Activated gamma-delta T cell treated with Interleukin-2 at 50 U/mL for 16 hours (primary cell): Measurements from ENCODE around the gene CHCHD1.
"Not testable (repeated sequence)": the region's sequence is repeated elsewhere in the genome, so short reads cannot be mapped to it uniquely, and the experiment has no call there.

Experiments used
- DNase-seq: peaks from one replicate; pipeline ENCODE4 v3.0.0-alpha.2; 2020

CHCHD1 gene

GRCh38 chr10:73771722-73772280 lies 10.0 kb upstream of the CHCHD1 start:
- DNase-seq, result peak; percentile 81

GRCh38 chr10:73772281-73773151 lies 9.3 kb upstream of the CHCHD1 start:
- peak; percentile 74 for DNase-seq

DNA sequence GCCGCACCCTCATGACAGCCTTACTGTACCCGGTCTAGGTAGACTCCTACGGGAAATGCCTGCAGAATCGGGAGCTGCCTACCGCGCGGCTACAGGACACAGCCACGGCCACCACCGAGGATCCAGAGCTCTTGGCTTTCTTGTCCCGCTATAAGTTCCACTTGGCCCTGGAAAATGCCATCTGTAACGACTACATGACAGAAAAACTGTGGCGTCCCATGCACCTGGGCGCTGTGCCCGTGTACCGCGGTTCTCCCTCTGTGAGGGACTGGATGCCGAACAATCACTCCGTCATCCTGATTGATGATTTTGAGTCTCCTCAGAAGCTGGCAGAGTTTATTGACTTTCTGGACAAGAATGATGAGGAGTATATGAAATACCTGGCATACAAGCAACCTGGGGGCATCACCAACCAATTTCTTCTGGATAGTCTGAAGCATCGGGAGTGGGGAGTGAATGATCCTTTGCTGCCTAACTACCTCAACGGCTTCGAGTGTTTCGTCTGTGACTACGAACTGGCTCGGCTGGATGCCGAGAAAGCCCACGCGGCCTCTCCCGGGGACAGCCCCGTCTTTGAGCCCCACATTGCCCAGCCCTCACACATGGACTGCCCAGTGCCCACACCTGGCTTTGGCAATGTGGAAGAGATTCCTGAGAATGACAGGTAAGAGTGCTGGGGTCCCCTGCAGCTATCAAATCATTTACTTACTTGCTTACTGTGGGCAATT lies 8.5 kb upstream of the CHCHD1 start:
- no peak for DNase-seq

- DNase-seq, result no peak
Observed at GRCh38 chr10:73774637-73775036, 7.2 kb upstream of the CHCHD1 start.

- DNase-seq, result no peak
Observed at GRCh38 chr10:73779018-73779417, 2.8 kb upstream of the CHCHD1 start.

GRCh38 chr10:73779539-73780197 lies 2.2 kb upstream of the CHCHD1 start:
- DNase-seq, result no peak

- no peak for DNase-seq
Observed at GRCh38 chr10:73780301-73780700, 1.5 kb upstream of the CHCHD1 start.

DNA sequence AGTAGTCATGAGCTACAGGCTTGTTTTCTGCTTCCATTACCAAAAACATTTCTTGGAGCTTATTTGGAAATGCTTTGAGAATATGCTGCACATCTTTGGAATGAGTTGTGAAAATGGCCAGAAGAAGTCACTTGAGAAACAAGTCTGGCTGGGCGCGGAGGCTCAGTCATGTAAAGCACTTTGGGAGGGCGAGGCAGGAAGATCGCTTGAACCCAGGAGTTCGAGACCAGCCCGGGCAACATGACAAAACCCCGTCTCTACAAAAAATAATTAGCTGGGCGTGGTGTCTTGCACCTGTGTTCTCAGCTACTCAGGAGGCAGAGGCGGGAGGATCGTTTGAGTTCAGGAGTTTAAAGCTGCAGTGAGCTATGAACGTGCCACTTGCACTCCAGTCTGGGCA lies 882 bp upstream of the CHCHD1 start:
- no peak for DNase-seq

GRCh38 chr10:73781548-73781878 lies 335 bp upstream of the CHCHD1 start:
- no peak for DNase-seq

DNA sequence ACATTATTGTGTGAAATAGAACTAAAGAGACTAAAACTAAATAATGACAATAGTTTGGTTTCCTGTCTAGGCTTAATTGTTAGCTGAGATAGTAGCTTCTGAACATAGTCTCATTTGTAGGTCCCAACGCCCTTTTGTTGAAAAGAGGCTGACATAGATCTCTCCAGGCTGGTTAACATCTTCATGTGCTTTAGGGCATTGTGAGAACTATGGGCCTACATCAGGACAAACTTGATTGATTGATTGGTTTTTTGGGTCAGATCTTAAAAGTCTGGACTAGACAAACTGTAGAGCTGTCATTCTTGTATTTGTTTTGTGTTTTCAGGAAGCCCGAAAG lies 869 bp downstream of the CHCHD1 start:
- DNase-seq, result no peak

DNA sequence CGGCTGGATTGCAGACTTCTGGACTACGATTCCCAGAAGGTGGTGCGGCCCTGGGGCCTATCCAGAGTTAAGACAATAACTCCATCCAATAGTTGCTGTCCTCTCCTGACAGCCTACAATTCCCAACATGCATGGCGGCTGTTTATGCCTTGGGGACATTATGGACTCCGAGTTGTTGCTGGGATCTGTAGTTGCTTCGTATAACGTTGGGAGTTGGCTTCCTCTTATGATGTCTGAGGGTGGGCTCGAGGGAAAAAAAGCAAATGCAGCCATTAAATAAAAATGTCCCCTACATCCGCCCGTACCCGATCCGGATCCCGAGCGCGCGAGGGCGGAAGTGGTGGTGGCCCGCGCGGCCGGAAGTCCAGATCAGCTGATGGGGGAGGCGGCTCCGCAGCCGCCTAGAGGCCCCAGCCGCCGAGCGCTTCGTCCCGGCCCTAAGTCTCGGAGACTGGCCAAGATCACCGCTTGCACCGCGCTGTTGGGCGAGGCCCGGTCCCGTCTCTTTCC lies 3.4 kb downstream of the CHCHD1 start, which contains the start of gene ZSWIM8:
TSS of gene ZSWIM8 (plus strand) at position 396 of the 510 bp plus-strand sequence. CDS start 273 bp downstream, outside the sequence.
- peak; percentile 84 for DNase-seq

DNA sequence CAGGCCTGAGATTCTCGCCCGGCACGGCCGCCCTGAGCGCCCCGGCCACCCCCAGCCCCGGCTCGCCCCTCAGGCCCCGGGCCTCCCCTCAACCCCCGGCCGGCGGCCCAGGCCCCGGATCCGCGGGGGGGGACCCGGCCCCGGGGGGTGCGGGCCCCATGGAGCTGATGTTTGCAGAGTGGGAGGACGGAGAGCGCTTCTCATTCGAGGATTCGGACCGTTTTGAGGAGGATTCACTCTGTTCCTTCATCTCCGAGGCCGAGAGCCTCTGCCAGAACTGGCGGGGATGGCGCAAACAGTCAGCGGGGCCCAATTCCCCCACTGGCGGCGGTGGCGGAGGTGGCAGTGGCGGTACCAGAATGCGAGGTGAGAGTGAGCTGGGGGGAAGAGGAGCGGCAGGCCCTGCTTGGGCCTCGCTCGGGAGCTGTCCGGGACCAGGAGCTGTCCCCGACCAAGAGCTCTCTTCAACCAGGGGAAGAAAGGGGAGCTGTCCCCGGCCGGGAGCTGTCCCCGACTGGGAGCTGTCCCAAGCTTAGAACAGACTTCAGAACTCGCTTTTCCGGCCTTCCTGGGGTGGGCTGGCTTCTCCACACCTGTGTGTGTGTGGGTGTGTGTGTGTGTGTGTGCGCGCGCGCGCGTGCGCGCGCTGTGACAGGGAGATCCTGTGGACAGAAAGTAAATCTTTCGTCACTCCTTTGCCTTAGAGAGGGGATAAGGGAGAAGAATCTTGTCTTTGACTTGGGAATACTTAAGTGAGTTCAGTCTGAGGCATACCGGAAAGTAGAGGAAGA lies 4.1 kb downstream of the CHCHD1 start:
- DNase-seq, result peak; percentile 40

GRCh38 chr10:73786512-73786885 lies 4.7 kb downstream of the CHCHD1 start:
- no peak for DNase-seq

DNA sequence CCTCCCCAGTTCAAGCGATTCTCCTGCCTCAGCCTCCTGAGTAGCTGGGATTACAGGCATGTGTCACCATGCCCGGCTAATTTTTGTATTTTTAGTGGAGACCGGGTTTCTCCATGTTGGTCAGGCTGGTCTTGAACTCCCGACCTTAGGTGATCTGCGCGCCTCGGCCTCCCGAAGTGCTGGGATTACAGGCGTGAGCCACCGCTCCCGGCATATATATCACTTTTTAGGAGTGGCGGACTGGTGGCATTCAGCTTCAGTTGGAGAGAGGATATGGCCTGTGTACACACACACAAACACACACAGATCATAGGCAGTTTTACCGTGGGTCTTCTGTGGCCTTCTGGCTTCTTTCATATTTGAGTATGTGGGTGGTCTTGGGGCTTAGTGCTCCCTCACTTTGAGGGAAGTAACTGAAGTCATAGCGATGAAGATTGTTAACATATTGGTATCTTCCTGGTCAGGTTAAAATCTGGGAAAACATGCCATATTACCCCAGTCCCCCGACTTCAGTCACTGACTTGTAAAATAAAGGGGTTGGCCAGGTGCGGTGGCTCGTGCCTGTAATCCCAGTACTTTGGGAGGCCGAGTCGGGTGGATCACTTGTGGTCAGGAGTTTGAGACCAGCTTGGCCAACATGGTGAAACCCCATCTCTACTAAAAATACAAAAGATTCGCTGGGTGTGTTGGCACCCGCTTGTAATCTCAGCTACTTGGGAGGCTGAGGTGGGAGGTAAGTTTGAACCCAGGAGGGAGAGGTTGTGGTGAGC lies 5.4 kb downstream of the CHCHD1 start:
- not testable (repeated sequence) for DNase-seq

DNA sequence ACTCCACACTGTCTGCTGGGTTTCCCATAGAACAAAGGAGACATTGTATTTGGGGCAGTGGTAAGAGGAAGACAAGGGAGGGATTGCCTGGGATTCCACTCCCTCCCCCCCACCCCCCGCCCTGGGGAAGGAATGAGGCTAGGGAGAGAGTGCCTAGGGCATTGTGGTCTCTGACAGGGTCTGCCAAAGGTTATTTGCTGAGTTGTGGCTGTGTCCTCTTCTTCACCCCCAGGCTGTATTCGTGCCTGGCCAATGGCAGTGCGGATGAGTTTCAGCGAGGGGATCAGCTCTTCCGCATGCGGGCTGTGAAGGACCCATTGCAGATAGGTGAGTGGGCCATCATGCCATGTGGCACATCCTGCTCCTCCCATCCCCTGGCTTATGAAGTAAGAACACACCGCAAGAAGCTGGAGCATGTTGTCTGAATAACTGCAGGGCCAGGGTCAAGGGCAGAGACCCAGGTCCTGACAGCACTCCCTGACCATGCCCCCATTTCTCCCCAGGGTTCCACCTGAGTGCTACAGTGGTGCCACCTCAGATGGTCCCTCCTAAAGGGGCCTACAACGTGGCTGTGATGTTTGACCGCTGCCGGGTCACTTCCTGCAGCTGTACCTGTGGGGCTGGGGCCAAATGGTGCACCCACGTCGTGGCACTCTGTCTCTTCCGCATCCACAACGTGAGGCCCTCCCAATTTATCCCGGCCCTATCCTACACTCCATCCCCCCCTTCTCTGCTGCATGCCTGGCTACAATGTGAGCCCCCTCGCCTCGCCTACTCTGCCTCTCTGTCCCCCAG lies 7.2 kb downstream of the CHCHD1 start:
- DNase-seq, result no peak

- DNase-seq, result no peak
Observed at GRCh38 chr10:73789659-73790055, 7.8 kb downstream of the CHCHD1 start.

DNA sequence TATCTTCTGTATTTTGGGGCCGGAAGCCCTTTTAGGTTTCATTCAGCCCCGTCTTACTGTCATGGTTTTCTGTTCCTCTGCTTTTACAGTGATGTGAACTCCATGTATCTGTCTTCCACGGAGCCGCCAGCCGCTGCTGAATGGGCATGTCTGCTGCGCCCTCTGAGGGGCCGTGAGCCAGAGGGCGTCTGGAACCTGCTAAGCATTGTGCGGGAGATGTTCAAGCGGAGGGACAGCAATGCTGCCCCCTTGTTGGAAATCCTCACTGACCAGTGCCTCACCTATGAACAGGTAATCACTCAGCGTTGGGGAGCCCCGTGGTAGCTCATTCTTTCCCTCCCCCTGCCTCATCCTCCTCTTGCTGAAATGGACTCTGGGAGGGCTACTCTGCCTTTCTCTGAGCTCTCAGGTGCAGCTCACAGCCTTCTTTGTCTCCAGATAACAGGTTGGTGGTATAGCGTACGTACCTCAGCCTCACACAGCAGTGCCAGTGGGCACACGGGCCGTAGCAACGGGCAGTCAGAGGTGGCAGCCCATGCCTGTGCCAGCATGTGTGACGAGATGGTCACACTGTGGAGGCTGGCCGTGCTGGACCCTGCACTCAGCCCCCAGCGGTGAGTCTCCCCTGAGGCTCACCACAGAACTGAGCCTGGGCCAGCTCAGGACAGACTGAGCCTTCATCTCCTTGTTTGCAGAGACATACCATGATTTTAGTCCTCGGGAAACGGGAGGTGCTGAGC lies 9.2 kb downstream of the CHCHD1 start:
- no peak for DNase-seq

GRCh38 chr10:73791871-73792400 lies 10.1 kb downstream of the CHCHD1 start:
- no peak for DNase-seq

DNA sequence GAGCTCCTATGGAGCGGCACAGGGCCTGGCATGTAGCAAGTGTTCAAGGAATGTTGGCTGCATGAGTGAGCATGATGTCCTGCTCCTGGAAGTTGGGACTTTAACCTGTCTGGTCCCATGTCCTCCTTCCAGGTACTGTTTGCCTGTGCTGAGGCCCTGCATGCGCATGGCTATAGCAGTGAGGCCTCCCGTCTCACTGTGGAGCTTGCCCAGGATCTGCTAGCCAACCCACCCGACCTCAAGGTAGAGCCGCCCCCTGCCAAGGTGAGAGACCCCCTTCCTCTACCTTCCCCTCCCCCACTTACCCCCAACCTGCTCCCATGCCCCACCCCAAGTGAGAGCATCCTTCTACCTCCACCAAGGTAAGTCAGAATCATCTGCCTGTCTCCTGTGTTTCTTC lies 11.6 kb downstream of the CHCHD1 start:
- DNase-seq, result no peak

DNA sequence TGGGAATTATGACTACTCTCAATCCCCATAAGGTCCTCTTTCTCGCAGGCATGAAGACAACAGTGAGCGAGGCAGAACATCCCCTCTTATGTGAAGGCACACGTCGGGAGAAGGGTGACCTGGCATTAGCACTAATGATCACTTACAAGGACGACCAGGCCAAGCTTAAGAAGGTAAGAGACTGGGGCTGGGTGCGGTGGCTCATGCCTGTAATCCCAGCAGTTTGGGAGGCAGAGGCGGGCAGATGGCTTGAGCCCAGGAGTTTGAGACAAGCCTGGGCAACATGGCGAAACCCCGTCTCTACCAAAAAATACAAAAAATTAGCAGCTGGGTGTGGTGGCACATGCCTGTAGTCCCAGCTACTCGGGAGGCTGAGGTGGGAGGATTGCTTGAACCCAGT lies 13.6 kb downstream of the CHCHD1 start:
- DNase-seq, result not testable (repeated sequence)
